Activated naive CD8-positive, alpha-beta T cell (primary cell): ENCODE measurements around the gene B3GNT8.
"Not testable (repeated sequence)": the region's sequence is repeated elsewhere in the genome, so short reads cannot be mapped to it uniquely, and the experiment has no call there.

ENCODE experiments used
- H3K27ac Mint-ChIP-seq: one replicate; pipeline ENCODE4 v1.8.0; 2021; ENCODE audit warnings: mixed read lengths
- H3K27me3 Mint-ChIP-seq: one replicate; pipeline ENCODE4 v1.8.0; 2021; ENCODE audit warnings: mixed read lengths
- H3K36me3 Mint-ChIP-seq: one replicate; pipeline ENCODE4 v1.8.0; 2021; ENCODE audit warnings: mixed read lengths
- H3K4me1 Mint-ChIP-seq: one replicate; pipeline ENCODE4 v1.8.0; 2021; ENCODE audit warnings: low read depth, mixed read lengths
- H3K4me3 Mint-ChIP-seq: one replicate; pipeline ENCODE4 v1.8.0; 2021; ENCODE audit warnings: mild to moderate bottlenecking, mixed read lengths
- H3K9me3 Mint-ChIP-seq: one replicate; pipeline ENCODE4 v1.8.0; 2021; ENCODE audit warnings: low read depth, mixed read lengths

The B3GNT8 gene

GRCh38 chr19:41397086-41398049 lies 29.8 kb downstream of the B3GNT8 start, which contains the start of the genes BCKDHA and EXOSC5:
TSS of gene BCKDHA (plus strand) at chr19:41397818. CDS start at chr19:41397828, 10 bp downstream.
TSS of gene EXOSC5 (minus strand) at chr19:41397359. CDS start at chr19:41397328, 31 bp downstream.
- H3K36me3 Mint-ChIP-seq = peaks cover 5% of the 10 kb centered on the region
- H3K27ac Mint-ChIP-seq = peak within 1 kb of the TSS; percentile 100
- H3K4me1 Mint-ChIP-seq = peaks cover 37% of the 10 kb centered on the region
- no peaks in the 10 kb centered on the region for H3K9me3 Mint-ChIP-seq
- H3K4me3 Mint-ChIP-seq = peak within 1 kb of the TSS; percentile 99
- no peaks in the 10 kb centered on the region for H3K27me3 Mint-ChIP-seq

- Mint-ChIP-seq H3K4me1 (peaks cover 34% of the 10 kb centered on the region), H3K36me3 (peaks cover 4% of the 10 kb centered on the region), H3K9me3 (no peaks in the 10 kb centered on the region), H3K4me3 (peak overlapping the region; percentile 99), H3K27ac (peak overlapping the region; percentile 61), H3K27me3 (no peaks in the 10 kb centered on the region)
Measured at GRCh38 chr19:41395355-41395754, 31.8 kb downstream of the B3GNT8 start.

DNA sequence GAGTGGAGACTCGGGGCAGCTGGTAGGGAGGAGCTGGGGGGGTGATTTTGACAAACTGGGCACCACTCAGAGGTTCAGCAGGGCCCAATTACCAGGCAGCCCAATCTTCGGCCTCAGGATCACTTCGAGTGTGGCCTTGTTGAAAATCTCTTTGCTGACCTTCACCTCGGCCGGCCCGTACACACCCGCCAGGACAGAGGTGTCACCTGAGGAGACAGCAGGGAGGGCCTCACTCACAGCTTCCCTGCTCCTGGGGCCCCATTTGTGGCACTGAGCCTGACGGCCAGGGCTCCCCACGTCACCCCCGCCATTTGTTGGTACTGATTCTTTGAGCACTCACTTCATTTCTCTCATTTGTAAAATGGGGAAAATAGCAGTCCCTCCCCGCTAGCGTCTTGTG lies 34.4 kb downstream of the B3GNT8 start:
- Mint-ChIP-seq H3K4me1 (peaks cover 21% of the 10 kb centered on the region), H3K27me3 (no peaks in the 10 kb centered on the region), H3K4me3 (no peak overlapping the region), H3K36me3 (peaks cover 4% of the 10 kb centered on the region), H3K27ac (no peak overlapping the region), H3K9me3 (no peaks in the 10 kb centered on the region)

GRCh38 chr19:41391618-41392017 lies 35.6 kb downstream of the B3GNT8 start:
- Mint-ChIP-seq H3K4me1 (peaks cover 15% of the 10 kb centered on the region), H3K9me3 (no peaks in the 10 kb centered on the region), H3K27ac (no peak overlapping the region), H3K4me3 (no peak overlapping the region), H3K27me3 (no peaks in the 10 kb centered on the region), H3K36me3 (peaks cover 4% of the 10 kb centered on the region)

- no peaks in the 10 kb centered on the region for H3K36me3 Mint-ChIP-seq
- no peaks in the 10 kb centered on the region for H3K9me3 Mint-ChIP-seq
- no peak overlapping the region for H3K27ac Mint-ChIP-seq
- no peaks in the 10 kb centered on the region for H3K27me3 Mint-ChIP-seq
- no peaks in the 10 kb centered on the region for H3K4me1 Mint-ChIP-seq
- H3K4me3 Mint-ChIP-seq = no peak overlapping the region
Measured at GRCh38 chr19:41386442-41386841, 40.7 kb downstream of the B3GNT8 start.

GRCh38 chr19:41384351-41384750 lies 42.8 kb downstream of the B3GNT8 start:
- no peaks in the 10 kb centered on the region for H3K27me3 Mint-ChIP-seq
- no peak overlapping the region for H3K27ac Mint-ChIP-seq
- no peaks in the 10 kb centered on the region for H3K9me3 Mint-ChIP-seq
- no peaks in the 10 kb centered on the region for H3K4me1 Mint-ChIP-seq
- no peak overlapping the region for H3K4me3 Mint-ChIP-seq
- H3K36me3 Mint-ChIP-seq = no peaks in the 10 kb centered on the region

DNA sequence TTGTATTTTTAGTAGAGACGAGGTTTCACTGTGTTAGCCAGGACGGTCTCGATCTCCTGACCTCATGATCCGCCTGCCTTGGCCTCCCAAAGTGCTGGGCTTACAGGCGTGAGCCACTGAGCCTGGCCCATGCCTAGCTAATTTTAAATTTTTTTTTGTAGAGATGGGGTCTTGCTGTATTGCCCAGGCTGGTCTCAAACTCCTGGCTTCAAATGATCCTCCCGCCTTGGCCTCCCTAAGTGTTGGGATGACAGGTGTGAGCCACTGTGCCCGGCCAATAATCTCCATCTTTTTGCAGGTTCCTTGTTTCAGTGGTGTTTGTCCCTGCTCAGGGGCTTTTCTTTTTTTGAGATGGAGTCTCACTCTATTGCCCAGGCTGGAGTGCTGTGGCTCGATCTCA lies 45.6 kb downstream of the B3GNT8 start:
- not testable (repeated sequence) for H3K4me3 Mint-ChIP-seq, H3K36me3 Mint-ChIP-seq, H3K27ac Mint-ChIP-seq, H3K27me3 Mint-ChIP-seq, H3K9me3 Mint-ChIP-seq
- peaks cover 12% of the 10 kb centered on the region for H3K4me1 Mint-ChIP-seq

- Mint-ChIP-seq H3K36me3 (no peaks in the 10 kb centered on the region), H3K9me3 (no peaks in the 10 kb centered on the region), H3K4me1 (peaks cover 17% of the 10 kb centered on the region), H3K27ac (peak overlapping the region; percentile 64), H3K27me3 (no peaks in the 10 kb centered on the region), H3K4me3 (no peak overlapping the region)
Measured at GRCh38 chr19:41377977-41378709, 49.0 kb downstream of the B3GNT8 start.

GRCh38 chr19:41376998-41377365 lies 50.2 kb downstream of the B3GNT8 start:
- H3K4me3 Mint-ChIP-seq = peak overlapping the region; percentile 86
- no peaks in the 10 kb centered on the region for H3K36me3 Mint-ChIP-seq
- peaks cover 17% of the 10 kb centered on the region for H3K4me1 Mint-ChIP-seq
- peak overlapping the region; percentile 88 for H3K27ac Mint-ChIP-seq
- no peaks in the 10 kb centered on the region for H3K27me3 Mint-ChIP-seq
- H3K9me3 Mint-ChIP-seq = no peaks in the 10 kb centered on the region

DNA sequence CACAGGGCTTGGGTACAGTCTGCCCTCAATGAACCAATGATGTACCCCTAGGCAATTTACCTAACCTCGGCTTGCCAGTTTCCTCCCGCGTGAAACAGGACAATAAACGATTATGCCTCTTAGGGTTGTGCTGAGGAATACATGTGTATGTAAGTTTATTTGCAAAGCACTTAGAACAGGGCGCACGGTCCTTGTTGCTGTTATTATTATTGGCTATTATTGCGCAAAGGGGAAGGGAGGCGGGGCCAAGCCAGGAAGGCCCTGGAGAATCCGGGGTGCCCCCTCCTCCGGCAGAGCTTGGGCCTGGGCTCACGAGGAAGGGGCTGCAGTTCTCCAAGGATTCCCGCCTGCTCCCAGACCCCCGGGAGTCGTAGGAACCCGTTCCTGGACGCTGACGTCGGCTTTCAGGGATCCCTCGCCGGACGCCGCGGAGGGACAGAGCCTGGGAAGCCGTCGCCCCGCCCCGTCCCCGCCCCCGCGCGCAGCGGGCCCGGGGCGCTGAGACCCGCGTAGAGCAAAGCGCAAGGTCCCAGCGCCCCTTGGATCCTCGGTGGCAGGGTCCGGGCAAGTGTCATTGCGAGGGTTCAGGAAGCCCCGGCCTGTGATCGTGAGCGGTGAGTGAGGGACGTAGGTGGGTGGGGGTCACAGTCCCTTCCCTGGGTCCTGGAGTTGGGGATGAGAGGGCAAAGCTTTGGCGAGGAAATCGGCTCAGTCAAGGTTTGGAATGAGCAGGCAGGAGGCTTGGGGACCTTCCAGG lies 50.8 kb downstream of the B3GNT8 start, which contains the start of gene TMEM91:
Gene TMEM91 (plus strand): TSS at position 293 of the 757 bp plus-strand sequence. CDS start 1,777 bp downstream, outside the sequence.
- H3K4me1 Mint-ChIP-seq = peaks cover 17% of the 10 kb centered on the region
- H3K27ac Mint-ChIP-seq = peak within 1 kb of the TSS; percentile 88
- H3K36me3 Mint-ChIP-seq = no peaks in the 10 kb centered on the region
- H3K27me3 Mint-ChIP-seq = no peaks in the 10 kb centered on the region
- peak within 1 kb of the TSS; percentile 86 for H3K4me3 Mint-ChIP-seq
- no peaks in the 10 kb centered on the region for H3K9me3 Mint-ChIP-seq
